HepG2 (cell line): Measurements from ENCODE around the gene PSD. TPM values are rescaled to one million over a fixed set of nuclear protein-coding genes. Genes with fewer than 3 reads are reported as not detected.
A peak's percentile ranks its signal among the peaks of the same experiment; 100 is the strongest.

ENCODE experiments used
- ARID2 ChIP-seq: sonication (generic); formaldehyde crosslinking; IDR thresholded peaks from 2 replicates; pipeline ENCODE4 v1.8.1; 2022; ENCODE audit warnings: mild to moderate bottlenecking, missing genetic modification reagents, borderline replicate concordance
- BORCS8-MEF2B ChIP-seq: sonication (generic); formaldehyde crosslinking; IDR thresholded peaks from 2 replicates; pipeline ENCODE4 v1.8.0; 2022; ENCODE audit warnings: mild to moderate bottlenecking, missing genetic modification reagents
- GMEB1 ChIP-seq: sonication (generic); formaldehyde crosslinking; IDR thresholded peaks from 2 replicates; pipeline ENCODE4 v1.5.1; 2020; ENCODE audit warnings: missing genetic modification reagents, mild to moderate bottlenecking, borderline replicate concordance
- ISX ChIP-seq: sonication (generic); formaldehyde crosslinking; conservative IDR thresholded peaks from 2 replicates; pipeline ENCODE4 v1.5.0; 2020; ENCODE audit warnings: missing genetic modification reagents
- MIXL1 ChIP-seq: IDR thresholded peaks from 2 replicates; pipeline ENCODE4 v1.6.1; 2016
- PAXIP1 ChIP-seq: sonication (generic); formaldehyde crosslinking; conservative IDR thresholded peaks from 2 replicates; pipeline ENCODE4 v1.4.0; 2020; ENCODE audit warnings: mild to moderate bottlenecking, missing genetic modification reagents, moderate library complexity
- PHF20 ChIP-seq: sonication (generic); formaldehyde crosslinking; IDR thresholded peaks from 2 replicates; pipeline ENCODE4 v1.5.0; 2020; ENCODE audit warnings: mild to moderate bottlenecking, missing genetic modification reagents
- PHF21A ChIP-seq: sonication (generic); formaldehyde crosslinking; IDR thresholded peaks from 2 replicates; pipeline ENCODE4 v1.5.0; 2020; ENCODE audit warnings: mild to moderate bottlenecking, missing genetic modification reagents
- ZBTB34 ChIP-seq: sonication (generic); formaldehyde crosslinking; IDR thresholded peaks from 2 replicates; pipeline ENCODE4 v1.8.0; 2022; ENCODE audit warnings: mild to moderate bottlenecking, missing genetic modification reagents
- ZNF331 ChIP-seq: sonication (generic); formaldehyde crosslinking; IDR thresholded peaks from 2 replicates; pipeline ENCODE4 v1.4.0; 2020; ENCODE audit warnings: missing genetic modification reagents
- ZNF788 ChIP-seq: sonication (generic); formaldehyde crosslinking; IDR thresholded peaks from 2 replicates; pipeline ENCODE4 v1.5.0; 2020; ENCODE audit warnings: mild to moderate bottlenecking, missing genetic modification reagents, borderline replicate concordance
- ZSCAN9 ChIP-seq: IDR thresholded peaks from 2 replicates; pipeline ENCODE4 v1.6.1; 2016; ENCODE audit warnings: borderline replicate concordance
- polyA plus RNA-seq, 8 experiments: library from polyadenylated mRNA; depleted of rRNA in 3 of 8; stranded (reverse) in 7 of 8; unstranded in 1 of 8; fragments of >200 nt; fragmentation: Illumina TruSeq in 4 of 8; extraction: Trizol in 4 of 8; gene quantifications; 2 replicates each; pipeline versions ENCODE4 v1.2.1 to v1.2.3, GENCODE V29; 2011 to 2016; ENCODE audit warnings: low read depth in 4 of 8, missing spikeins in 1 of 8, mixed read lengths in 1 of 8; ENCODE audit not compliant: insufficient read depth in 1 of 8
- total RNA-seq, 5 experiments: library from RNA; depleted of rRNA; stranded (reverse); fragments of >200 nt; fragmentation: Illumina TruSeq; extraction: Trizol; gene quantifications; 2 replicates each; pipeline ENCODE4 v1.2.3, GENCODE V29; 2016; ENCODE audit warnings: low read depth in 1 of 5
- TF ChIP-seq, protein P1 (sequence below): sonication (generic); formaldehyde crosslinking; IDR thresholded peaks from 2 replicates; pipeline ENCODE4 v1.4.0; 2020; ENCODE audit warnings: mild to moderate bottlenecking, missing genetic modification reagents

The PSD gene
- total and polyA plus RNA-seq, 2 of the 13 experiments (the other 11 are each of a cell fraction or from before 2014, with no cell fraction given), result 0.35 to 0.58 TPM

DNA sequence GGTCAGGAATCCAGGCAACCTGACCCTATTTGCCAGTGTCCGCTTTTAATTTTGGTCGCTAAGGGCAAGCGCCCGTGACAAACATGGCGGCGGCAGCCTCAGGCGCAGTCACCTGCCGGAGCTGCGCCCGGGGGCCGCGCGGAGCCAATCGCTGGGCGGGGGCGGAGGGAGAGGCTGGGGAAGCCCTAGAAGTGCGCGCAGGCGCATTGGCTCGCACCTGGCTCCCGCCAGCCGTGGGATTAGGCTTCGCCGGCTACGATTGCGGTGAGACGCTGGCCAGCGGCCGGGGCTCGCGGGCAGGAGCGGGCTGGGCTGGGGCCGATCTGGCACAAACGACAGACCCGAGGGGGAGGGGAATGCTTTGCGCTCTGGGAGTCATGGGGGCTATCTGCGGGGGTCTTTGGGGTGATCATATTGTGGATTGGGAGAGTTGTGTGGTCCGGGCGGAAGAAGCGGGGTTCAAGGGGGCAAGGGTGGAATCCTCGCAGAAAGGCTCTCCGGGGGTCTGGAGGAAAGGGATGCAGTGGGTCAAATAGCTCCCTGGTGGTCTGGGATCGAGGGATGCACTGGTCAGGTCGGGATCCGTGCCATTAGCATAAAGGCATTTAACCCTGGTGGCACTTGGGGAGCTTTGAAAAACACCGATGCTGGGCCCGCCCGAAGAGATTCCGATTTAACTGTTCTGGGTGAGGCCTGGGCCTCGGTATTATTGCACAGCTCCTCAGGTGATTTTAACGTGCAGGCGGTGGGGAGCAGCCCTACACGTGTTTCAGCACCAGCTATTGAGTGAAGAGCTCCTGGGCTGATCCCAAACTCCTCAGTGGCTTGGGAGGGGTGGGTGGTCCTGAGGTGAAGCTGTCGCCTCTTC is 42.8 kb upstream of the PSD start (continued):
- peak; percentile 82; the same call in 1 of the 2 replicates for TF ChIP-seq ZNF788
- TF ChIP-seq PAXIP1 (CRISPR knock-in tag), result peak; percentile 36; the same call in 1 of the 2 replicates
- peak; percentile 68 for TF ChIP-seq PHF20
- no peak for TF ChIP-seq ISX (CRISPR knock-in tag)
- TF ChIP-seq MIXL1 (CRISPR knock-in tag), result 0 out of 2 replicates have a peak, but pooled peaks have one; percentile 25
- peak; percentile 30 for TF ChIP-seq BORCS8-MEF2B (CRISPR knock-in tag)
- TF ChIP-seq, protein P1, sequence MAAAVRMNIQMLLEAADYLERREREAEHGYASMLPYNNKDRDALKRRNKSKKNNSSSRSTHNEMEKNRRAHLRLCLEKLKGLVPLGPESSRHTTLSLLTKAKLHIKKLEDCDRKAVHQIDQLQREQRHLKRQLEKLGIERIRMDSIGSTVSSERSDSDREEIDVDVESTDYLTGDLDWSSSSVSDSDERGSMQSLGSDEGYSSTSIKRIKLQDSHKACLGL (CRISPR knock-in tag), result 0 out of 2 replicates have a peak, but pooled peaks have one; percentile 2
- 0 out of 2 replicates have a peak, but pooled peaks have one; percentile 36 for TF ChIP-seq ZBTB34 (CRISPR knock-in tag)
- TF ChIP-seq ARID2 (CRISPR knock-in tag), result 0 out of 2 replicates have a peak, but pooled peaks have one; percentile 70
- no peak for TF ChIP-seq ZSCAN9
- TF ChIP-seq ZNF331 (CRISPR knock-in tag), result peak; percentile 17; the same call in 1 of the 2 replicates
- peak; percentile 92 for TF ChIP-seq GMEB1 (CRISPR knock-in tag)
- TF ChIP-seq PHF21A (CRISPR knock-in tag), result peak; percentile 59; the same call in 1 of the 2 replicates
- TF ChIP-seq, all 625 proteins: peak for 148
